Activated CD4-positive, alpha-beta T cell treated with anti-CD3 and anti-CD28 coated beads, Interleukin-2, amount 50 U/mL, for 24 hours (primary cell): ENCODE data around the gene RAD23B.

ENCODE experiments used
- DNase-seq, 2 donors: peaks; one replicate each; pipeline ENCODE4 v3.0.0-alpha.2; 2020; ENCODE audit warnings: low read depth in 1 of 2, low spot score in 1 of 2

Gene RAD23B

DNA sequence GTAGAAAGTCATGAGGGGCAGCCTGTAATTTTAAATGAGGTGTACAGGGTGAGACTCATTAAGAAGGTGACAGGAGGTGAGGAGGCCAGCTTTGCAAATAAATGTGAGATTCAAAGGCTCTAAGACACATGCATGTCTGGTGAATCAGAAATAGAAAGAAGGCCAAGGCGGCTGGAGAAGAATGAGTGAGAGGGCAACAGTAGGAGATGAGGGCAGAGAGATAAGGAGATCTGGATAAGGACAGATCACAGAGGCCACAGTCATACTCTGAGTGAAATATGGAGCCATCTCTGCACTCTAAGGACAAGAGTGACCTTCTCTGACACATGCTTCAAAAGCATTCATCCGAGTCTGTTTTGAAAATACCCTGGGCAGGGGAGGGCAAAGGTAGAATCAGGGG is 90.7 kb downstream of the RAD23B start:
- no peak for DNase-seq

DNA sequence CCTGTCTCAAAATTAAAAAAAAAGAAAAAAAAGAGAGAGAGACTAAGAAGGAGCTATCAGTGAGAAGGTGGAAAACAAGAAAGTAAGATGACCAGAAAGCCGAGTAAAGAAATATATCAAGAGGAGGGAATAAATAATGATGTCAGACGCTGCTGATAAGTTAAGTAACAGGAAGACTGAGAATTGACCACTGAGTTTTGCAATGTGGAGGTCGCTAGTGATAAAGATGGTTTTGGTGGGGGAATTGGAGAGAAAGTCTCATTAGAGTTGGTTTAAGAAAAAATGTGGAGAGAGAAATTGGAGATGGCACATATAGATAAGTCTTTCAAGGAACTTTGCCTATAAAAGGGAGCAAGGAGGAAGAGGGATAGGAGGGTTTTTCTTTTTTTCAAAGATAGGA is 91.9 kb downstream of the RAD23B start:
- no peak for DNase-seq

DNA sequence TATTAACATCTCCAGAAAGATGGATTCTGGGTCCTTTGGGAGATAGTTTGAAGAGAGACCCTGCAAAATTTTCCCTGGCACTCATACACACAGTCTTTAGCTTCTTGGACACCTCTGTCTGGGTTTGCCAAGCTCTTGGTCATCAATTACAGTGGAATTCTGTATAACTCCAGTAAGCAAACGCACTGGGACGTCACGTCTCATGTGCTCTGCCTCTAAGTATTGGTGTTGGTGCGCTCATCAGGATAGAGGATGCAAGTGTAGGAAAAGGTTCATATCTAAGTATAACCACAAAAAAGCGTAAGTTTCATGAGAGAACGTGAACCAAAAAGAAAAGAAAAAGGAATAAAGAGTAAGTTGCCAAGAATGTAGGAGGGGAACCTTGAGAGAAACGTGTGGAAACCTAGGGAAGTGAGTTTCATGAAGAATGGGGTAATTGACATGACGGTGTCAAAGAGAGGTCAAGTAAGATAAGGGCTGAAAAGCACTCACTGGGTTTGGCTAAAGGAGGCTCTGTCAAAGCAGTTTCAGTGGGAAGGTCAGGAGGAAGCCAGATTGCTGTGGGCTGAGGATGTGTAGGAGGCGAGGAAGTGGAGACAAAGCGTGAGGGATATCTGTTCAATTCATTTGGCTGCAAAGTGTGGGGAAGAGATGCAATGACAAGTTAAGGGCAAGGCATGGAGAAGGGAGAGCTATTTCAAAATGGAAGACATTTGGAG is 92.7 kb downstream of the RAD23B start:
- DNase-seq, result no peak

DNA sequence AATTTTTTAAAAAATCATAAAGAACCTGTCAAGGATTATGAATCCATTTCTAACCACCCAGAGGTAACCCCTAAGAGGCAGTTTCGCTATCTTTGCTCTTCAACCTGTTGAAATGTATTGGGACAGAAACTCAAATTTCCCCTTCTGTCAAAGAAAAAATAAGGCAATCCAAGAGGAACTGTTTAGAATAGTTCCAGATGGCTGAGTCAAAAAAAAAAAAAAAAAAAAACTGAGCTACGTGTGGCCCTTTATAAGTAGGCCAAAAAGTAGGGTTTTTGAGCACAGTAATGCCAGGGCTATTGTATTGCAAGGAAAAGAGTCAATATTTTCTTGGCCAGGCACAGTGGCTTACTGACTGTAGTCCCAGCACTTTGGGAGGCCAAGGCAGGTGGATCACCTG is 94.9 kb downstream of the RAD23B start:
- no peak for DNase-seq
